ENCODE data around the gene MSANTD1. TPM values are rescaled to one million over a fixed set of nuclear protein-coding genes. Genes with fewer than 3 reads are reported as not detected.

MSANTD1 gene
- total and polyA plus RNA-seq, 2 donors (not counting 1 experiment from before 2014, with no cell fraction given), result 0.78 to 5.5 TPM

DNA sequence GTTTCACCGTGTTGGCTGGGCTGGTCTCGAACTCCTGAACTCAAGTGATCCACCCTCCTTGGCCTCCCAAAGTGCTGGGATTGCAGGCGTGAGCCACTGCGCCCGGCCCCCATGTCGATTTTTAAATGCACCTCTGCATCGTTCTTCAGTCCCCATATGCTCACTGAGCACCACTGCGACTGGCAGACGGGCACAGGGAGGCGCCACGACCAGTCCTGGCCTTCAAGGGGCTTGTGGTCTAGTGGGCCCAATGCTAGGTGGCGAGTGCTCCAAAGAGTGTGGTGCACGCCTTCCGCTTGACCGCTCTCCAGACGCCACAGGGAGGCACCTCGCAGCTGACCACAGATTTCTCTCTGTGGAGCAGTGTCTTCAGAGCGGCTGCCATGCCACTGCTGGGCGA lies 11.7 kb upstream of the MSANTD1 start:
- POLR2A ChIA-PET, result no interaction called here
- peaks cover 0 to 69% of the 10 kb centered on the region in 2 experiments for H3K36me3 ChIP-seq (replicated peaks in 1 of 2; ENCODE audit: control extremely low read depth in 1 of 2, control insufficient read depth in 1 of 2, extremely low read depth in 1 of 2, insufficient read depth in 2 of 2, low read length in 1 of 2)

More for the DNA sequence above, 11.7 kb upstream of the MSANTD1 start:
- 96% methylated on average over 18 of the region's 19 CpGs for WGBS (ENCODE audit: insufficient coverage)
- H3K4me3 ChIP-seq (ENCODE audit: control extremely low read depth in 1 of 5, extremely low read depth in 1 of 5, insufficient read depth in 1 of 5, low read depth in 2 of 5, low read length in 4 of 5), result no peak overlapping the region
- no peak overlapping the region for H3K9ac ChIP-seq (ENCODE audit: low read length)
- TF ChIP-seq EZH2 (IDR thresholded peaks at IDR 0.05; ENCODE audit: borderline replicate concordance, insufficient read depth, low read depth, low read length, poor library complexity, severe bottlenecking) (no peak), CTCF (IDR thresholded peaks at IDR 0.05) (no peak)
- Mint-ChIP-seq H3K4me1 (no peaks in the 10 kb centered on the region), H3K27ac (no peak overlapping the region), H3K9me3 (ENCODE audit: insufficient read depth) (no peaks in the 10 kb centered on the region), H3K4me3 (no peak overlapping the region), H3K27me3 (no peaks in the 10 kb centered on the region)
- no peaks in the 10 kb centered on the region for H3K79me2 ChIP-seq (ENCODE audit: control insufficient read depth, insufficient read depth, low read length)
- H3K27ac ChIP-seq (ENCODE audit: low read length in 2 of 2), result no peak overlapping the region
- no peak overlapping the region for H2AFZ ChIP-seq (ENCODE audit: insufficient read depth, low read depth, low read length, poor library complexity, severe bottlenecking)
- H3K4me2 ChIP-seq (replicated peaks; ENCODE audit: low read depth, low read length, poor library complexity, severe bottlenecking), result no peak overlapping the region
- CTCF ChIA-PET, result interaction anchor here (0.6 kb wide), 1 partner anchor 50 kb away, joined by 3 read pairs; no protein-coding TSS in a partner anchor
- ATAC-seq (ENCODE audit: low read depth), result no peak
- no peaks in the 10 kb centered on the region for H3K9me3 ChIP-seq (ENCODE audit: control extremely low read depth in 1 of 3, control insufficient read depth in 2 of 3, insufficient read depth in 1 of 3, low read length in 2 of 3)
- DNase-seq, result no peak
- intact Hi-C loops (cut with micrococcal nuclease), result no loop called here
- H3K4me1 ChIP-seq (ENCODE audit: control insufficient read depth in 2 of 2, insufficient read depth in 2 of 2, low read length in 2 of 2), result no peaks in the 10 kb centered on the region
- no peaks in the 10 kb centered on the region for H4K20me1 ChIP-seq (ENCODE audit: control insufficient read depth, insufficient read depth, low read length, poor library complexity, severe bottlenecking)
- no peaks in the 10 kb centered on the region for H3K27me3 ChIP-seq (replicated peaks in 1 of 4; ENCODE audit: control extremely low read depth in 1 of 4, control insufficient read depth in 3 of 4, insufficient read depth in 4 of 4, low read length in 3 of 4)

Data from B cell (primary cell).